DOHH2 (cell line): Measurements from ENCODE around the gene ADSL.

Experiments
- H3F3A ChIP-seq: fragments of 200-600 bp; sonication (generic), shearing (Covaris generic); 2 replicates; pipeline ENCODE4 v1.6.0; 2016; ENCODE audit warnings: antibody characterized with exemption, mild to moderate bottlenecking; ENCODE audit not compliant: control insufficient read depth, insufficient read depth
- H3K27ac ChIP-seq: fragments of 200-600 bp; sonication (generic); 2 replicates; pipeline ENCODE4 v1.5.1; 2014; ENCODE audit warnings: low read depth, mild to moderate bottlenecking, low read length, moderate library complexity
- H3K27me3 ChIP-seq: fragments of 200-600 bp; sonication (generic); 2 replicates; pipeline ENCODE4 v1.6.1; 2014; ENCODE audit warnings: mild to moderate bottlenecking, low read length, mixed read lengths; ENCODE audit not compliant: control insufficient read depth
- H3K36me3 ChIP-seq: fragments of 200-600 bp; sonication (generic); 2 replicates; pipeline ENCODE4 v1.6.1; 2014; ENCODE audit warnings: mild to moderate bottlenecking, low read length, moderate library complexity, mixed read lengths; ENCODE audit not compliant: control insufficient read depth
- H3K4me1 ChIP-seq: fragments of 200-600 bp; sonication (generic); 2 replicates; pipeline ENCODE4 v1.6.1; 2014; ENCODE audit warnings: mild to moderate bottlenecking, low read length, mixed read lengths; ENCODE audit not compliant: control insufficient read depth
- H3K4me2 ChIP-seq: fragments of 200-600 bp; sonication (generic); 2 replicates; pipeline ENCODE4 v1.6.0; 2014; ENCODE audit warnings: mild to moderate bottlenecking, low read length, moderate library complexity
- H3K4me3 ChIP-seq: fragments of 200-600 bp; sonication (generic); 2 replicates; pipeline ENCODE4 v1.5.1; 2014; ENCODE audit warnings: mild to moderate bottlenecking, low read length, mixed read lengths
- H3K79me2 ChIP-seq: fragments of 200-600 bp; sonication (generic); 2 replicates; pipeline ENCODE4 v1.6.1; 2014; ENCODE audit warnings: mild to moderate bottlenecking, low read length, mixed read lengths; ENCODE audit not compliant: control insufficient read depth
- H3K9me2 ChIP-seq: fragments of 200-600 bp; sonication (generic); replicated peaks from 2 replicates; pipeline ENCODE4 v1.6.1; 2014; ENCODE audit warnings: mild to moderate bottlenecking, low read length, mixed read lengths; ENCODE audit not compliant: control insufficient read depth
- H3K9me3 ChIP-seq: fragments of 200-600 bp; sonication (generic); 2 replicates; pipeline ENCODE4 v1.6.1; 2014; ENCODE audit warnings: antibody characterized with exemption, low read length, mixed read lengths; ENCODE audit not compliant: control insufficient read depth, insufficient read depth
- H4K20me1 ChIP-seq: fragments of 200-600 bp; sonication (generic); 2 replicates; pipeline ENCODE4 v1.6.0; 2014; ENCODE audit warnings: low read depth, mild to moderate bottlenecking, antibody characterized with exemption, low read length, moderate library complexity; ENCODE audit not compliant: control insufficient read depth, insufficient read depth
- CTCF ChIP-seq: fragments of 200-600 bp; sonication (generic); IDR thresholded peaks from one replicate; pipeline ENCODE4 v1.5.1; 2014; ENCODE audit warnings: antibody characterized with exemption, mild to moderate bottlenecking, low read depth, low read length; ENCODE audit not compliant: poor library complexity, severe bottlenecking
- EZH2phosphoT487 ChIP-seq: fragments of 200-600 bp; sonication (generic); IDR thresholded peaks from 2 replicates; pipeline ENCODE4 v1.6.1; 2017; ENCODE audit warnings: borderline replicate concordance, mild to moderate bottlenecking, antibody characterized with exemption, low read length, moderate library complexity, mixed read lengths

ADSL gene

GRCh38 chr22:40419718-40420117 lies 73.4 kb downstream of the ADSL start:
- Histone ChIP-seq H3K36me3 (peaks cover 93% of the 10 kb centered on the region), H3K4me1 (peaks cover 83% of the 10 kb centered on the region), H3K9me3 (no peaks in the 10 kb centered on the region), H3K4me3 (no peak overlapping the region), H3K9me2 (no peaks in the 10 kb centered on the region), H3K27me3 (no peaks in the 10 kb centered on the region), H4K20me1 (no peaks in the 10 kb centered on the region), H3K4me2 (no peak overlapping the region; the same call in 1 of the 2 replicates), H3K79me2 (peaks cover 17% of the 10 kb centered on the region), H3F3A (peaks cover 15% of the 10 kb centered on the region), H3K27ac (peak overlapping the region; percentile 62)
- TF ChIP-seq EZH2phosphoT487 = no peak
- TF ChIP-seq CTCF = no peak

GRCh38 chr22:40420341-40421081 lies 74.2 kb downstream of the ADSL start:
- no peaks in the 10 kb centered on the region for H3K9me2 ChIP-seq
- H3K36me3 ChIP-seq = peaks cover 95% of the 10 kb centered on the region
- no peak overlapping the region for H3K27ac ChIP-seq
- H3K4me1 ChIP-seq = peaks cover 79% of the 10 kb centered on the region
- H3K4me2 ChIP-seq = no peak overlapping the region
- H3K27me3 ChIP-seq = no peaks in the 10 kb centered on the region
- no peaks in the 10 kb centered on the region for H4K20me1 ChIP-seq
- no peak overlapping the region for H3K4me3 ChIP-seq
- no peaks in the 10 kb centered on the region for H3K9me3 ChIP-seq
- TF ChIP-seq CTCF = no peak
- no peak for TF ChIP-seq EZH2phosphoT487
- peaks cover 17% of the 10 kb centered on the region for H3K79me2 ChIP-seq
- H3F3A ChIP-seq = peaks cover 10% of the 10 kb centered on the region

- Histone ChIP-seq H3K36me3 (peaks cover 96% of the 10 kb centered on the region), H4K20me1 (no peaks in the 10 kb centered on the region)
Observed at GRCh38 chr22:40421082-40421350, 74.7 kb downstream of the ADSL start.

More at GRCh38 chr22:40421082-40421350, 74.7 kb downstream of the ADSL start:
- H3K4me1 ChIP-seq = peaks cover 74% of the 10 kb centered on the region
- H3K27me3 ChIP-seq = no peaks in the 10 kb centered on the region
- peaks cover 14% of the 10 kb centered on the region for H3K79me2 ChIP-seq
- H3F3A ChIP-seq = peaks cover 6% of the 10 kb centered on the region
- no peak overlapping the region for H3K4me3 ChIP-seq
- H3K9me2 ChIP-seq = no peaks in the 10 kb centered on the region
- H3K9me3 ChIP-seq = no peaks in the 10 kb centered on the region
- 0 out of 2 replicates have a peak overlapping the region, but pooled peaks have one; percentile 19 for H3K27ac ChIP-seq
- H3K4me2 ChIP-seq = no peak overlapping the region
- no peak for TF ChIP-seq CTCF
- no peak for TF ChIP-seq EZH2phosphoT487
